GM18861 (cell line): Measurements from ENCODE around the gene NAT8.
"Not testable (repeated sequence)": the region's sequence is repeated elsewhere in the genome, so short reads cannot be mapped to it uniquely, and the experiment has no call there.

Source experiments
- ATAC-seq: cut with Tn5 transposase; IDR thresholded peaks from one replicate; pipeline ENCODE4 v1.9.1; 2021; ENCODE audit not compliant: unreplicated experiment

NAT8 gene

GRCh38 chr2:73638429-73638828, 3.8 kb downstream of the NAT8 start:
- ATAC-seq: no peak

GRCh38 chr2:73636977-73637376, 5.2 kb downstream of the NAT8 start:
- ATAC-seq: not testable (repeated sequence)

- ATAC-seq: not testable (repeated sequence)
These were observed 11.5 kb downstream of the NAT8 start for GRCh38 chr2:73630662-73631266.

- ATAC-seq: peak; percentile 65
These were observed 13.7 kb downstream of the NAT8 start for GRCh38 chr2:73628493-73628892.

GRCh38 chr2:73626237-73626636, 16.0 kb downstream of the NAT8 start:
- not testable (repeated sequence) for ATAC-seq

- not testable (repeated sequence) for ATAC-seq
These were observed 17.6 kb downstream of the NAT8 start for GRCh38 chr2:73624625-73625024.

GRCh38 chr2:73624036-73624435, 18.2 kb downstream of the NAT8 start:
- ATAC-seq: not testable (repeated sequence)

- not testable (repeated sequence) for ATAC-seq
These were observed 22.3 kb downstream of the NAT8 start for GRCh38 chr2:73619925-73620324.

GRCh38 chr2:73614997-73615396, 27.2 kb downstream of the NAT8 start:
- no peak for ATAC-seq

GRCh38 chr2:73614105-73614504, 28.1 kb downstream of the NAT8 start:
- no peak for ATAC-seq

GRCh38 chr2:73611867-73612266, 30.4 kb downstream of the NAT8 start:
- ATAC-seq: no peak

GRCh38 chr2:73611193-73611592, 31.0 kb downstream of the NAT8 start:
- ATAC-seq: no peak

- ATAC-seq: no peak
These were observed 32.1 kb downstream of the NAT8 start for GRCh38 chr2:73610111-73610510.

- not testable (repeated sequence) for ATAC-seq
These were observed 37.6 kb downstream of the NAT8 start for GRCh38 chr2:73604589-73604988.

GRCh38 chr2:73603099-73603588, 39.1 kb downstream of the NAT8 start:
- peak; percentile 73 for ATAC-seq

GRCh38 chr2:73601780-73602179, 40.4 kb downstream of the NAT8 start:
- no peak for ATAC-seq

- ATAC-seq: no peak
These were observed 48.0 kb downstream of the NAT8 start for GRCh38 chr2:73594251-73594650.

GRCh38 chr2:73593680-73594079, 48.5 kb downstream of the NAT8 start:
- ATAC-seq: no peak
